K562 (cell line): ENCODE results near the gene ZBTB49. TPM values are rescaled to one million over a fixed set of nuclear protein-coding genes. Genes with fewer than 3 reads are reported as not detected.

ENCODE experiments used
- HMBOX1 ChIP-seq: sonication (generic); IDR thresholded peaks from 2 replicates; pipeline ENCODE4 v1.6.1; 2016
- TCF15 ChIP-seq: fragments of 250-450 bp; sonication (Bioruptor Pico); IDR thresholded peaks from 2 replicates; pipeline ENCODE4 v1.8.0; 2022; ENCODE audit warnings: moderate library complexity, mild to moderate bottlenecking, inconsistent platforms
- ZC3H11A ChIP-seq: IDR thresholded peaks from 2 replicates; pipeline ENCODE4 v1.6.1; 2012; ENCODE audit warnings: low read depth, low read length, improper control_type of control experiment
- ZNF277 ChIP-seq: fragments of 250-450 bp; sonication (Bioruptor Pico); IDR thresholded peaks from 2 replicates; pipeline ENCODE4 v1.8.0; 2022; ENCODE audit warnings: inconsistent platforms, mild to moderate bottlenecking, moderate library complexity, borderline replicate concordance
- ZNF436 ChIP-seq: fragments of 250-450, 450-650 bp; sonication (Bioruptor Pico); formaldehyde crosslinking; IDR thresholded peaks from 2 replicates; pipeline ENCODE4 v1.7.0; 2020; ENCODE audit warnings: mild to moderate bottlenecking
- ZNF511 ChIP-seq: sonication (generic); formaldehyde crosslinking; IDR thresholded peaks from 2 replicates; pipeline ENCODE4 v1.8.0; 2022; ENCODE audit warnings: mild to moderate bottlenecking, missing genetic modification reagents
- ZNF830 ChIP-seq: fragments of 250-450 bp; sonication (Bioruptor Pico); IDR thresholded peaks from 2 replicates; pipeline ENCODE4 v1.5.0; 2021; ENCODE audit warnings: mild to moderate bottlenecking
- polyA plus RNA-seq, 8 experiments: library from polyadenylated mRNA; depleted of rRNA in 4 of 8; stranded (reverse) in 5 of 8; unstranded in 3 of 8; fragments of >200 nt; fragmentation: Nextera tagmentation in 2 of 8; fragmentation: Illumina TruSeq in 1 of 8; extraction: Ambion mirVana in 2 of 8; extraction: Trizol in 1 of 8; gene quantifications; 2 replicates each; pipeline versions ENCODE4 v1.2.1 to v1.2.3, GENCODE V29; 2011 to 2014; ENCODE audit warnings: inconsistent platforms in 1 of 8, missing spikeins in 1 of 8
- total RNA-seq, 7 experiments: library from RNA; depleted of rRNA in 6 of 7; stranded (reverse); fragments of >200 nt in 6 of 7; fragmentation: Illumina TruSeq in 2 of 7; extraction: Trizol in 2 of 7; gene quantifications; 2 replicates each; pipeline versions ENCODE4 v1.2.1 to v1.2.3, GENCODE V29; 2011 to 2021; ENCODE audit warnings: low replicate concordance in 1 of 7
- TF ChIP-seq, protein P1 (sequence below): fragments of 200-400 bp; formaldehyde crosslinking; IDR thresholded peaks from 2 replicates; pipeline ENCODE4 v1.6.1; 2017; ENCODE audit warnings: mild to moderate bottlenecking, low read depth, low read length, moderate library complexity
- TF ChIP-seq, protein P2 (sequence below): sonication (generic); formaldehyde crosslinking; IDR thresholded peaks from 2 replicates; pipeline ENCODE4 v1.9.0; 2022; ENCODE audit warnings: mild to moderate bottlenecking, missing genetic modification reagents
- TF ChIP-seq, protein P3 (sequence below), 2 experiments: fragments of 450-650 bp; IDR thresholded peaks; 2 replicates each; pipeline ENCODE4 v1.6.1; 2016; ENCODE audit warnings: mild to moderate bottlenecking in 2 of 2, borderline replicate concordance in 1 of 2, low read depth in 1 of 2, moderate library complexity in 1 of 2

Gene ZBTB49
- total and polyA plus RNA-seq, 9 of the 15 experiments (the other 6 are each of a cell fraction or from before 2014, with no cell fraction given): 0.49 to 8.0 (median 4.2) TPM

- no peak for TF ChIP-seq TCF15 (CRISPR knock-in tag)
- TF ChIP-seq, protein P1, sequence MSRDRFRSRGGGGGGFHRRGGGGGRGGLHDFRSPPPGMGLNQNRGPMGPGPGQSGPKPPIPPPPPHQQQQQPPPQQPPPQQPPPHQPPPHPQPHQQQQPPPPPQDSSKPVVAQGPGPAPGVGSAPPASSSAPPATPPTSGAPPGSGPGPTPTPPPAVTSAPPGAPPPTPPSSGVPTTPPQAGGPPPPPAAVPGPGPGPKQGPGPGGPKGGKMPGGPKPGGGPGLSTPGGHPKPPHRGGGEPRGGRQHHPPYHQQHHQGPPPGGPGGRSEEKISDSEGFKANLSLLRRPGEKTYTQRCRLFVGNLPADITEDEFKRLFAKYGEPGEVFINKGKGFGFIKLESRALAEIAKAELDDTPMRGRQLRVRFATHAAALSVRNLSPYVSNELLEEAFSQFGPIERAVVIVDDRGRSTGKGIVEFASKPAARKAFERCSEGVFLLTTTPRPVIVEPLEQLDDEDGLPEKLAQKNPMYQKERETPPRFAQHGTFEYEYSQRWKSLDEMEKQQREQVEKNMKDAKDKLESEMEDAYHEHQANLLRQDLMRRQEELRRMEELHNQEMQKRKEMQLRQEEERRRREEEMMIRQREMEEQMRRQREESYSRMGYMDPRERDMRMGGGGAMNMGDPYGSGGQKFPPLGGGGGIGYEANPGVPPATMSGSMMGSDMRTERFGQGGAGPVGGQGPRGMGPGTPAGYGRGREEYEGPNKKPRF: no peak
- TF ChIP-seq ZNF830 (CRISPR knock-in tag): 0 out of 2 replicates have a peak, but pooled peaks have one; percentile 17
- 0 out of 2 replicates have a peak, but pooled peaks have one; percentile 25 for TF ChIP-seq ZNF511 (CRISPR knock-in tag)
- TF ChIP-seq, protein P2, sequence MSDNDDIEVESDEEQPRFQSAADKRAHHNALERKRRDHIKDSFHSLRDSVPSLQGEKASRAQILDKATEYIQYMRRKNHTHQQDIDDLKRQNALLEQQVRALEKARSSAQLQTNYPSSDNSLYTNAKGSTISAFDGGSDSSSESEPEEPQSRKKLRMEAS (CRISPR knock-in tag): peak; percentile 47; the same call in 1 of the 2 replicates
- no peak for TF ChIP-seq ZNF436
- peak; percentile 94 for TF ChIP-seq ZC3H11A
- TF ChIP-seq ZNF277 (CRISPR knock-in tag): no peak
- TF ChIP-seq, protein P3, sequence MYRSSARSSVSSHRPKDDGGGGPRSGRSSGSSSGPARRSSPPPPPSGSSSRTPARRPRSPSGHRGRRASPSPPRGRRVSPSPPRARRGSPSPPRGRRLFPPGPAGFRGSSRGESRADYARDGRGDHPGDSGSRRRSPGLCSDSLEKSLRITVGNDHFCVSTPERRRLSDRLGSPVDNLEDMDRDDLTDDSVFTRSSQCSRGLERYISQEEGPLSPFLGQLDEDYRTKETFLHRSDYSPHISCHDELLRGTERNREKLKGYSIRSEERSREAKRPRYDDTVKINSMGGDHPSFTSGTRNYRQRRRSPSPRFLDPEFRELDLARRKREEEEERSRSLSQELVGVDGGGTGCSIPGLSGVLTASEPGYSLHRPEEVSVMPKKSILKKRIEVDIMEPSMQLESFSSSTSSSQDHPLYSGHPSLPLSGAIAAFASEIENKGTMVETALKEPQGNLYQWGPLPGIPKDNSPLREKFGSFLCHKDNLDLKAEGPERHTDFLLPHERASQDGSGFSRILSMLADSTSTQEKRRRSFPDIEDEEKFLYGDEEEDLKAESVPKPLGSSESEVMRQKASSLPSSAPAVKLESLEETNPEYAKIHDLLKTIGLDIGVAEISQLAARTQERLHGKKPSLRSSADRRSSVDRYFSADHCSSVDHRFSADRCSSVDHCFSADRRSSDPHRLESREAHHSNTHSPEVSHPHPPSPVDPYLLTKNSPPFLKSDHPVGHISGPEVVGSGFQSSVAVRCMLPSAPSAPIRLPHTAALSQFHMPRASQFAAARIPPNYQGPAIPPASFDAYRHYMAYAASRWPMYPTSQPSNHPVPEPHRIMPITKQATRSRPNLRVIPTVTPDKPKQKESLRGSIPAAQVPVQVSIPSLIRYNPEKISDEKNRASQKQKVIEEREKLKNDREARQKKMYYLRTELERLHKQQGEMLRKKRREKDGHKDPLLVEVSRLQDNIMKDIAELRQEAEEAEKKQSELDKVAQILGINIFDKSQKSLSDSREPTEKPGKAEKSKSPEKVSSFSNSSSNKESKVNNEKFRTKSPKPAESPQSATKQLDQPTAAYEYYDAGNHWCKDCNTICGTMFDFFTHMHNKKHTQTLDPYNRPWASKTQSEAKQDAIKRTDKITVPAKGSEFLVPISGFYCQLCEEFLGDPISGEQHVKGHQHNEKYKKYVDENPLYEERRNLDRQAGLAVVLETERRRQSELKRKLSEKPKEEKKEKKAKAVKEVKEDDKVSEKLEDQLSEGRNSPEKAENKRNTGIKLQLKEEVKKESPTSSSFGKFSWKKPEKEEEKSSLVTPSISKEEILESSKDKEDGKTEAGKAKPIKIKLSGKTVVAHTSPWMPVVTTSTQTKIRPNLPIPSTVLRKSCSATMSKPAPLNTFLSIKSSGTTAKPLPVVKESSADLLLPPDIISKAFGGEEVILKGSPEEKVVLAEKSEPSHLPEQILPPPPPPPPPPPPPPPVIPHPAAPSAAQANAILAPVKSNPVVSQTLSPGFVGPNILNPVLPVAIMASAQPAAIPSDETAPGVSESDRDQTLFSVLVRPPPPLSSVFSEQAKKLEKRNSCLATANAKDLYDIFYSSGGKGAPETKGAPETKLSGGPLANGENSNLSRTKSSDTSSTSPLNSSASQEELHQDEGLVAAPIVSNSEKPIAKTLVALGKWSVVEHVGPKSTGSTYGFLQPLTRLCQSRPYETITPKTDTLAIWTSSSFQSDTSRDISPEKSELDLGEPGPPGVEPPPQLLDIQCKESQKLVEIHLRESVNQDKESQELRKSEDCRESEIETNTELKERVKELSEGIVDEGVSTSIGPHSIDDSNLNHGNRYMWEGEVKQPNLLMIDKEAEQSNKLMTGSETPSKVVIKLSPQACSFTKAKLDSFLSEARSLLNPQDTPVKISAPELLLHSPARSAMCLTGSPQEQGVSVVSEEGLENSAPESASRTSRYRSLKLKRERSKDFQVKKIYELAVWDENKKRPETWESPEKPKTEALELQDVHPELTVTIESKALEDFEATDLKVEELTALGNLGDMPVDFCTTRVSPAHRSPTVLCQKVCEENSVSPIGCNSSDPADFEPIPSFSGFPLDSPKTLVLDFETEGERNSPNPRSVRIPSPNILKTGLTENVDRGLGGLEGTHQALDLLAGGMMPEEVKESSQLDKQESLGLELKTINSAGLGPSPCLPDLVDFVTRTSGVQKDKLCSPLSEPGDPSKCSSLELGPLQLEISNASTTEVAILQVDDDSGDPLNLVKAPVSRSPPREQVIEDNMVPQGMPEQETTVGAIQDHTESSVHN (IDR thresholded peaks at IDR 0.05; ENCODE audit: borderline replicate concordance in 1 of 2, low read depth in 1 of 2): no peak
- TF ChIP-seq HMBOX1: no peak
These were observed 41.8 kb upstream of the ZBTB49 start, which contains the start of gene TMEM128 (continued) for GRCh38 chr4:4248029-4248884.
